Adrenal gland (tissue), 5 donors: Measurements from ENCODE around the gene SCN10A.

Experiments used
- CTCF ChIP-seq, 6 experiments: fragments of 450-650 bp in 4 of 6; fragments of 200-600 bp in 2 of 6; sonication (generic) in 1 of 6; IDR thresholded peaks; 1 replicate in 5 of 6; 2 replicates in 1 of 6; pipeline versions ENCODE4 v1.5.1 to v1.8.0; 2016 to 2021; ENCODE audit warnings: antibody characterized with exemption in 6 of 6, mild to moderate bottlenecking in 2 of 6, moderate library complexity in 1 of 6
- POLR2A ChIP-seq, 2 donors: fragments of 450-650 bp; IDR thresholded peaks; one replicate each; pipeline ENCODE4 v1.6.1; 2017; ENCODE audit warnings: antibody characterized with exemption in 2 of 2, mild to moderate bottlenecking in 2 of 2, moderate library complexity in 1 of 2
- donor health status: DM: no; HTN: no; CAD: no.

GRCh38 chr3:38835939-38836338 lies 19.9 kb upstream of the SCN10A start:
- TF ChIP-seq CTCF (IDR thresholded peaks at IDR 0.05) (no peak), POLR2A (IDR thresholded peaks at IDR 0.05) (no peak)
